MV-4-11 (cell line): ENCODE results near the gene C1QTNF6.

Experiments
- DNase-seq: peaks from one replicate; lab custom pipeline; 2025; lab: John Stamatoyannopoulos, UW

Gene C1QTNF6

GRCh38 chr22:37141971-37142370 lies 46.1 kb downstream of the C1QTNF6 start:
- no peak for DNase-seq

GRCh38 chr22:37141476-37141875 lies 46.6 kb downstream of the C1QTNF6 start:
- DNase-seq: no peak

GRCh38 chr22:37140686-37141323 lies 47.2 kb downstream of the C1QTNF6 start:
- DNase-seq: no peak

GRCh38 chr22:37139762-37140161 lies 48.3 kb downstream of the C1QTNF6 start:
- no peak for DNase-seq

- DNase-seq: peak; percentile 42
These were observed 49.0 kb downstream of the C1QTNF6 start for GRCh38 chr22:37138849-37139561.

GRCh38 chr22:37137903-37138665 lies 50.0 kb downstream of the C1QTNF6 start:
- DNase-seq: no peak

GRCh38 chr22:37137131-37137530 lies 50.9 kb downstream of the C1QTNF6 start:
- DNase-seq: no peak

GRCh38 chr22:37135023-37135422 lies 53.0 kb downstream of the C1QTNF6 start:
- no peak for DNase-seq

- DNase-seq: no peak
These were observed 54.6 kb downstream of the C1QTNF6 start for GRCh38 chr22:37133304-37134018.

- no peak for DNase-seq
These were observed 55.3 kb downstream of the C1QTNF6 start for GRCh38 chr22:37132773-37133172.
